SKM-1 (cell line): ENCODE results near the gene SERPINB7.
"Not testable (repeated sequence)": the region's sequence is repeated elsewhere in the genome, so short reads cannot be mapped to it uniquely, and the experiment has no call there.

Experiments used
- DNase-seq: peaks from one replicate; lab custom pipeline; 2025; ENCODE audit not compliant: unreplicated experiment; lab: John Stamatoyannopoulos, UW

Gene SERPINB7

GRCh38 chr18:63775166-63775730, at the start of gene SERPINB7:
Gene SERPINB7 (plus strand): TSS chr18:63775418. CDS start chr18:63782373, 6,955 bp downstream.
- no peak for DNase-seq

- DNase-seq = no peak
Observed at GRCh38 chr18:63725682-63726480, 49.3 kb upstream of the SERPINB7 start.

- no peak for DNase-seq
Observed at GRCh38 chr18:63730773-63731172, 44.4 kb upstream of the SERPINB7 start.

- no peak for DNase-seq
Observed at GRCh38 chr18:63731215-63731614, 44.0 kb upstream of the SERPINB7 start.

- no peak for DNase-seq
Observed at GRCh38 chr18:63736876-63737275, 38.3 kb upstream of the SERPINB7 start.

GRCh38 chr18:63741769-63742168, 33.4 kb upstream of the SERPINB7 start:
- no peak for DNase-seq

- DNase-seq = no peak
Observed at GRCh38 chr18:63747006-63747405, 28.2 kb upstream of the SERPINB7 start.

- no peak for DNase-seq
Observed at GRCh38 chr18:63749489-63749888, 25.7 kb upstream of the SERPINB7 start.

GRCh38 chr18:63752636-63753035, 22.6 kb upstream of the SERPINB7 start:
- DNase-seq = no peak

- no peak for DNase-seq
Observed at GRCh38 chr18:63753676-63754075, 21.5 kb upstream of the SERPINB7 start.

- no peak for DNase-seq
Observed at GRCh38 chr18:63757541-63757940, 17.7 kb upstream of the SERPINB7 start.

GRCh38 chr18:63758615-63759240, 16.5 kb upstream of the SERPINB7 start:
- DNase-seq = no peak

GRCh38 chr18:63759786-63760185, 15.4 kb upstream of the SERPINB7 start:
- DNase-seq = not testable (repeated sequence)

GRCh38 chr18:63762518-63762917, 12.7 kb upstream of the SERPINB7 start:
- DNase-seq = no peak

GRCh38 chr18:63763831-63764600, 11.2 kb upstream of the SERPINB7 start:
- DNase-seq = no peak

- DNase-seq = no peak
Observed at GRCh38 chr18:63765837-63766236, 9.4 kb upstream of the SERPINB7 start.

- no peak for DNase-seq
Observed at GRCh38 chr18:63773551-63773950, 1.7 kb upstream of the SERPINB7 start.

- no peak for DNase-seq
Observed at GRCh38 chr18:63774511-63774910, 707 bp upstream of the SERPINB7 start.

- no peak for DNase-seq
Observed at GRCh38 chr18:63779386-63779785, 4.2 kb downstream of the SERPINB7 start.

GRCh38 chr18:63783394-63783793, 8.2 kb downstream of the SERPINB7 start:
- DNase-seq = no peak

- no peak for DNase-seq
Observed at GRCh38 chr18:63784787-63785452, 9.7 kb downstream of the SERPINB7 start.
